ENCODE results near the gene CRISPLD2. TPM values are rescaled to one million over a fixed set of nuclear protein-coding genes. Genes with fewer than 3 reads are reported as not detected.
A peak's percentile ranks its signal among the peaks of the same experiment; 100 is the strongest.
"Not testable (repeated sequence)": the region's sequence is repeated elsewhere in the genome, so short reads cannot be mapped to it uniquely, and the experiment has no call there.

The CRISPLD2 gene
- total RNA-seq, 1 donor from 2014 or later: 0.53 TPM

GRCh38 chr16:84829168-84829965 lies 9.6 kb downstream of the CRISPLD2 start:
- FAIRE-seq: peak; percentile 50
- H3K36me3 ChIP-seq (ENCODE audit: control insufficient read depth, insufficient read depth, low read length): no peaks in the 10 kb centered on the region
- H3K27me3 ChIP-seq (ENCODE audit: control insufficient read depth, insufficient read depth, low read length): peaks cover 5% of the 10 kb centered on the region
- TF ChIP-seq, protein P1, sequence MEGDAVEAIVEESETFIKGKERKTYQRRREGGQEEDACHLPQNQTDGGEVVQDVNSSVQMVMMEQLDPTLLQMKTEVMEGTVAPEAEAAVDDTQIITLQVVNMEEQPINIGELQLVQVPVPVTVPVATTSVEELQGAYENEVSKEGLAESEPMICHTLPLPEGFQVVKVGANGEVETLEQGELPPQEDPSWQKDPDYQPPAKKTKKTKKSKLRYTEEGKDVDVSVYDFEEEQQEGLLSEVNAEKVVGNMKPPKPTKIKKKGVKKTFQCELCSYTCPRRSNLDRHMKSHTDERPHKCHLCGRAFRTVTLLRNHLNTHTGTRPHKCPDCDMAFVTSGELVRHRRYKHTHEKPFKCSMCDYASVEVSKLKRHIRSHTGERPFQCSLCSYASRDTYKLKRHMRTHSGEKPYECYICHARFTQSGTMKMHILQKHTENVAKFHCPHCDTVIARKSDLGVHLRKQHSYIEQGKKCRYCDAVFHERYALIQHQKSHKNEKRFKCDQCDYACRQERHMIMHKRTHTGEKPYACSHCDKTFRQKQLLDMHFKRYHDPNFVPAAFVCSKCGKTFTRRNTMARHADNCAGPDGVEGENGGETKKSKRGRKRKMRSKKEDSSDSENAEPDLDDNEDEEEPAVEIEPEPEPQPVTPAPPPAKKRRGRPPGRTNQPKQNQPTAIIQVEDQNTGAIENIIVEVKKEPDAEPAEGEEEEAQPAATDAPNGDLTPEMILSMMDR (IDR thresholded peaks at IDR 0.05; ENCODE audit: insufficient read depth, low read length, severe bottlenecking): no peak
- DNase-seq (ENCODE audit: low read depth): no peak
- H3K4me3 ChIP-seq (ENCODE audit: low read depth, low read length): no peak overlapping the region

GRCh38 chr16:84830765-84831384 lies 11.1 kb downstream of the CRISPLD2 start:
- H3K4me3 ChIP-seq (ENCODE audit: low read depth, low read length): no peak overlapping the region
- no peak for FAIRE-seq
- H3K36me3 ChIP-seq (ENCODE audit: control insufficient read depth, insufficient read depth, low read length): no peaks in the 10 kb centered on the region
- DNase-seq (ENCODE audit: low read depth): no peak
- TF ChIP-seq, protein P1 (IDR thresholded peaks at IDR 0.05; ENCODE audit: insufficient read depth, low read length, severe bottlenecking): no peak
- peaks cover 5% of the 10 kb centered on the region for H3K27me3 ChIP-seq (ENCODE audit: control insufficient read depth, insufficient read depth, low read length)

DNA sequence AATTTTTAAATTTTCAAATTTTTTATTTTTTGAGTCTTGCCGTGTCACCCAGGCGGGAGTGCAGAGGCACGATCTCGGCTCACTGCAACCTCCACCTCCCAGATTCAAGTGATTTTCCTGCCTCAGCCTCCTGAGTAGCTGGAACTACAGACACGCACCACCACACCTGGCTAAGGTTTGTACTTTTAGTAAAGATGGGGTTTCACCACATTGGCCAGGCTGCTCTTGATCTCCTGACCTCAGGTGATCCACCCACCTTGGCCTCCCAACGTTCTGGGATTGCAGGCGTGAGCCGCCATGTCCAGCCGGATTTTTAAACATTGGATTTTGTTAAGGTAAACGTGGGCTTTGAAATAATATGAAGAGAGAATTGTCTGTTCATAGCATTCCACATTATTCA lies 11.9 kb downstream of the CRISPLD2 start:
- not testable (repeated sequence) for H3K27me3 ChIP-seq (ENCODE audit: control insufficient read depth, insufficient read depth, low read length); H3K36me3 ChIP-seq (ENCODE audit: control insufficient read depth, insufficient read depth, low read length); H3K4me3 ChIP-seq (ENCODE audit: low read depth, low read length); FAIRE-seq; DNase-seq (ENCODE audit: low read depth)

DNA sequence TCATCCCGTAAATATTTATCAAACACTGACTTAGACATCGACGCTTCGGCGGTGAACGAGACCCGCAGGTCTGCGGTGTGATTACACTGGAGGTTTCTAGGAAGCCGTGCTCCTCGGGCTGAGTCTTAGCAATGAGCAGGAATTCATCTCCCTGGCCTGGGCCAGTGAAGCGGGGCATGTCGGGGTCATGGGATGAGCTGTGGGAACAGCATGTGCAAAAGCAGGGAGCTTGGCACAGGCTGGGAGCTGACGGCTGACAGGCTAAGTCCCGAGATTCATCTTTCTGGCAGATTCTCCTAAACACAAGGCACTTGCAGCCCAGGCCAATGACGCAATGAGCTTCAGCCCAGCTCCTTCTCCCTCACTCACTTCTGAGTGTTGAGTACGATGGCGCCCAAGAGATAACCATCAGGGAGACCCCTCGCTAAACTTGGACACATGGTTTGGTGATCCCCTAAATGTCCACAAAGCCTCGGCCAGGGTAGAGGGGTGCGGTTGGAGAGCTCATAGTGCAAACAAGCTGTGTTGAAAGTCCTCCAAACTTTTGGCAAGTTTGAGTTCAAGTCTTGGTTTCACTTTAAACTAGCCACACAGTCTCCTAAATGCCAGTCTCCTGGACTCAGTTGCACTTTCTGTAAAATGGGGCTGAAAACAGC lies 12.8 kb downstream of the CRISPLD2 start:
- Histone ChIP-seq H3K27me3 (ENCODE audit: control insufficient read depth, insufficient read depth, low read length) (peaks cover 5% of the 10 kb centered on the region), H3K4me3 (ENCODE audit: low read depth, low read length) (no peak overlapping the region), H3K36me3 (ENCODE audit: control insufficient read depth, insufficient read depth, low read length) (no peaks in the 10 kb centered on the region)
- DNase-seq (ENCODE audit: low read depth) (no peak), FAIRE-seq (no peak)
- TF ChIP-seq, protein P1 (IDR thresholded peaks at IDR 0.05; ENCODE audit: insufficient read depth, low read length, severe bottlenecking): no peak

- no peak for DNase-seq (ENCODE audit: low read depth)
- TF ChIP-seq, protein P1 (IDR thresholded peaks at IDR 0.05; ENCODE audit: insufficient read depth, low read length, severe bottlenecking): no peak
- Histone ChIP-seq H3K27me3 (ENCODE audit: control insufficient read depth, insufficient read depth, low read length) (peaks cover 5% of the 10 kb centered on the region), H3K36me3 (ENCODE audit: control insufficient read depth, insufficient read depth, low read length) (no peaks in the 10 kb centered on the region), H3K4me3 (ENCODE audit: low read depth, low read length) (no peak overlapping the region)
- FAIRE-seq: no peak
Measured at GRCh38 chr16:84833144-84833500, 13.3 kb downstream of the CRISPLD2 start.

Measured in bronchial epithelial cell (primary cell).